Sigmoid colon (tissue), 4 donors: ENCODE measurements around the gene EXOC3L1.

ENCODE experiments used
- CTCF ChIP-seq, 4 experiments: fragments of 450-650 bp in 3 of 4; fragments of 200-600 bp in 1 of 4; IDR thresholded peaks; one replicate each; pipeline ENCODE4 v1.5.1; 2016 to 2019; ENCODE audit warnings: antibody characterized with exemption in 4 of 4, mild to moderate bottlenecking in 3 of 4, moderate library complexity in 2 of 4
- EP300 ChIP-seq, 4 donors: sonication (generic); formaldehyde crosslinking; IDR thresholded peaks; one replicate each; pipeline ENCODE4 v1.6.1; 2017; ENCODE audit warnings: antibody characterized with exemption in 4 of 4
- POLR2A ChIP-seq, 2 donors: fragments of 450-650 bp; IDR thresholded peaks; one replicate each; pipeline ENCODE4 v1.6.1; 2016; ENCODE audit warnings: antibody characterized with exemption in 2 of 2, mild to moderate bottlenecking in 2 of 2, moderate library complexity in 2 of 2

- TF ChIP-seq CTCF (IDR thresholded peaks at IDR 0.05) (no peak), EP300 (IDR thresholded peaks at IDR 0.05) (no peak), POLR2A (IDR thresholded peaks at IDR 0.05) (no peak)
These were observed 23.8 kb downstream of the EXOC3L1 start for GRCh38 chr16:67166110-67166547.
